Hepatic stellate cell (primary cell): ENCODE results near the gene CDC14B.
"Not testable (repeated sequence)": the region's sequence is repeated elsewhere in the genome, so short reads cannot be mapped to it uniquely, and the experiment has no call there.

Experiments
- DNase-seq: peaks from one replicate; pipeline ENCODE4 v3.0.0; 2011; ENCODE audit warnings: low spot score

Gene CDC14B

GRCh38 chr9:96550659-96551058 is 69.0 kb downstream of the CDC14B start:
- no peak for DNase-seq

DNA sequence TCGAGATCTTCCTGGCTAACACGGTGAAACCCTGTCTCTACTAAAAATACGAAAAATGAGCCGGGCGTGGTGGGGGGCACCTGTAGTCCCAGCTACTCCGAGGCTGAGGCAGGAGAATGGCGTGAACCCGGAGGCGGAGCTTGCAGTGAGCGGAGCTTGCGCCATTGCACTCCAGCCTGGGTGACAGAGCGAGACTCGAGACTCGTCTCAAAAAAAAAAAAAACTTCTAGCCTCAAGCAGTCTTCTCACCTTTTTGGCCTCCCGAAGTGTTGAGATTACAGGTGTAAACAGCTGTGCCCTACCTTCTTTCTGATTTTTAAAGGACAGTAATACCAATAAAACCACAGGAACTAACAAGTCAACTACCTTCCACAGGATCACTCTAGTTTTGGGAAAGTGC is 76.5 kb downstream of the CDC14B start:
- DNase-seq: not testable (repeated sequence)

- no peak for DNase-seq
These were observed 79.5 kb downstream of the CDC14B start for GRCh38 chr9:96540106-96540505.

DNA sequence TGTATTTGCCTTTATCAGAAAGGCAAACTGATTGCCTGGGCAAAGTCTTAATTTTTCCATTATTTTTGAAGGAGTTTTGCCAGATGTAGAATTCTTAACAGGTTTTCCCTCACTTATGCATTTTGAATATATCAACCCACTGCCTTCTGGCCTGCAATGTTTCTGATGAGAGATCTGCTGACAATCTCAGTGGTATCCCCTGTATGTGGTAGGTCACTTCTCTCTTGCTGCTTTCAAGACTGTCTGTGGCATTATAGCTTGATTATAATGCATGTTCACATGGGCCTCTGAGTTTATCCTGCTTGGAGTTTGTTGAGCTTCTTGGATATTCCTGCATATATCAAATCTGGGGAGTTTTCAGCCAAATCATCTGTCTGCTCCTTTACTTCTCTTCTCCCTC is 87.5 kb downstream of the CDC14B start:
- DNase-seq: no peak

GRCh38 chr9:96524764-96525163 is 94.9 kb downstream of the CDC14B start:
- no peak for DNase-seq

DNA sequence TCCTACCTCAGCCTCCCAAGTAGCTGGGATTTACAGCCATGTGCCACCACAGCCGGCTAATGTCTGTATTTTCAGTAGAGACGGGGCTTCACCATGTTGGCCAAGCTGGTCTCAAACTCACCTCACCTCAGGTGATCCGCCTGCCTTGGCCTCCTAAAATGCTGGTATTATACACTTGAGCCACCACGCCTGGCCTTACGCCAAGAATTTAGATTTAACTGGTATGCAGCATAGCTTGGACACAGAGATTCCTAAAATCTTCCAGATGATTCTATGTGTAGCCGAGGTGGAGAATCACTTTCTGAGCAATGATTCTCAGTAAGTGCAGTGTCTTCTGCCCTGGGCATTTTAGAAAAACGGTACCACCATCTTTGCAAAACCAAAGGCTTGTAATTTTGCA is 95.6 kb downstream of the CDC14B start:
- no peak for DNase-seq

DNA sequence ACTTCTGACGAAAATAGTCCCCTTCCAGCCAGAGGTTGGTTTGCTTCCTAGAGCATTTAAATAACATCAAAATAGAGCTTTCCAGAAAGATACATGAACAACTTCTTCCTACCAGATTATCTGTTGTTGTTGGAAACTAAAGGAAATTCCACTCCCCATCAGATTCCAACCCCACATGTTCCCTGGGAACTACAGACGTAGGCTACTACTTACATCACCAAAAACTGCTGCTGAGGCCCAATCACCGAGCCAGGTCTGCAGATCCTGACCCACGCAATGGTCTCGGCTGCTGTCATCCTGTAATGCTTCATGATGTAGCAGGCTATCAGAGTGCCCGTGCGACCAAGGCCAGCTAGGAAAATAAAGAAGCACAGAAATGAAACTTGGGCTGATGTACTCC is 96.3 kb downstream of the CDC14B start:
- peak; percentile 66 for DNase-seq

GRCh38 chr9:96522366-96522765 is 97.3 kb downstream of the CDC14B start:
- no peak for DNase-seq

DNA sequence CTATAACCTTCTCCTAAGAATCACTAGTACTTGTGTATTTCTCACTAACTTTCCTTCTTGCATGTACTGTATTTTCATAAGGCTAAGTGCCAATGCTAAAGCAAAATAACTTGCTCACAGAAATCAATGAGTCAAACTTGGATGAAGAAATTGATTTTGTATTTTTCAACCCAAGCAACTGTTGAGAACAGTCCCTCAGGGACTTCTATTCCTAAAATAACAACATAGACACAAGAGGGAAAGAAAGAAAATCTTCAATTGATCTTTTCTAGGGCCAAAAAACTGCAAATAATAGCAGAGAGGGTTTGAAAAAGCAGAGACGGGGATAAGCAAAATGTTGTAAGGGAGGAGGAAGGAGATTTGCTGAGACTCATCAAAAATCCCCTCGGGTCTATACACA is 99.9 kb downstream of the CDC14B start:
- DNase-seq: no peak

DNA sequence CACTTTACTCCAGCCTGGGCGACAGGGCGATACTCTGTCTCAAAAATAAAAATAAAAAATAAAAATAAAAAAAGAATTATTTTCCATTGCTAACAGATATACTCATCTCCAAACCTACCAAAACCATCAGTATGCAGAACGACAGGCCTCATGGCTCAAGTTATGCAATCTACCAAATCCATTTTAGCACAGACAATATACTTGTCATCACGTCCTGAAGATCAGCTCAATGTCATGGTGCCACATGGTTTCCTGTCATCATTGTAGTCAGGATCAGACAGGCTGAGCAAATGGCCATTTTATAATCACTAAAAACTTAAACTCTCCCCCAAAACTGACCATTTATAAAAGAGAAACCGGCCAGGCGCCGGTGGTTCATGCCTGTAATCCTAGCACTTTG is 100.5 kb downstream of the CDC14B start:
- DNase-seq: no peak

GRCh38 chr9:96515621-96516470 is 103.8 kb downstream of the CDC14B start:
- DNase-seq: no peak

DNA sequence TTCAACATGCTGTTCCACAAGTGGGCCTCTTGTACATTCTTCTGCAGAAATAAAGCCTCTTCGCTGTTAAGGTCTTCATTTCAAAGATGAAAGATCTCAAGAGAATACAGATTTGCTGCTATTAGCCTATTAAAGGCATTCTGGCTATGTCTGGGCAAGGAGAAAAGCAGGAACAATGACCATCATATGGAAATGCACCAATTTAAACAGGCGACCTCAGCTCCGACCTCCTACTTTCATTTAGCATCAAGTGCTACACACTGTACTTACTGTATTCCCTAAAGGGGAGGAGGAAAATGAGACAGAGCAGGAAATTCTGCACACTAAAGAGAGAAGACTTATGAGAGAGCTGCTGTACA is 104.9 kb downstream of the CDC14B start:
- DNase-seq: no peak

DNA sequence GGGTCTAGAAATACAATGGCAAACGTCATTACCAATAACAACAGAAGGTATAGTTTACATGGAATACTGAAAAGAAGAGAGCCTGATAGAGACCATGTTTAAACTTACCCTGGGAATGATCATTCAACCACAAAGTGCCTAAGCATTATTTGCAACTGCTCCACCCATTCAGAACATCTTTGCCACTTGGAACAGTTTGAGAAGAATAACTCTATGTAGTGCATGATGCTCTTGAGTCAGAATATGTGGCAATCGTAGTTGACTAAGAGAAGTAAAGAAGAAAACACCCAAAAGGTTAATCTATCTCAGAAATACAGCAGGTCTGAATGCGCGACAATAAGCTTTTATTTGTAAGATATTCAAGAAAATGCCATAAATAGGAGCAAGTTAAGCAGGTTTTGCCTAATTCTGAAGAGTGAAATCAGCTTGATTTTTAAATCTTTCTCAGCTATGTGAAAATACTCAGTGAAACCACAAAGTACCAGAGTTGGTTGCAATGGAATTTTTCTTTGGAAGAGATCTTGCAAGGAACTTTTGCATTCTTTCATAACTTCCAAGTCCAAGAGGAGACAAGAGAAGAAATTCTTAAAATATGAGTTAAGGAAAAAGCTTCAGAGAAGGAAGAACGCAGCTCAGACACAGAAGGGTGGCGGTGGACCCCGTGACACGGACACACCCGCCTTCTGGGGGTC is 105.4 kb downstream of the CDC14B start:
- DNase-seq: peak; percentile 71

GRCh38 chr9:96513622-96514021 is 106.0 kb downstream of the CDC14B start:
- peak; percentile 34 for DNase-seq

DNA sequence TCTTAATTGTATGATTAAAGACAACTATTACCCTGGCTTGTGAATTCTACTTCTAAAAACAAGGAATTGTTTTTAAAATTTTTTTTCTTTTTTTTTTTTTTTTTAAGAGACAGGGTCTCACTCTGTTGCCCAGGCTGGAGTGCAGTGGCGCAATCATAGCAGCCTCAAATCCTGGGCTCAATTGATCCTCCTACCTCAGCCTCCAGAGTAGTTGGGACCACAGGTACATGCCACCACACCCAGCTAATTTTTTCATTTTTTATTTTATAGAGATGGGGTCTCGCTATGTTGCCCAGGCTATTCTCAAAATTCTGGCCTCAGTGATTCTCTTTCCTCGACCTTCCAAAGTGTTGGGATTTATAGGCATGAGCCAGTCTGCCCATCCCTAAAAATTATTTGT is 107.4 kb downstream of the CDC14B start:
- DNase-seq: no peak

DNA sequence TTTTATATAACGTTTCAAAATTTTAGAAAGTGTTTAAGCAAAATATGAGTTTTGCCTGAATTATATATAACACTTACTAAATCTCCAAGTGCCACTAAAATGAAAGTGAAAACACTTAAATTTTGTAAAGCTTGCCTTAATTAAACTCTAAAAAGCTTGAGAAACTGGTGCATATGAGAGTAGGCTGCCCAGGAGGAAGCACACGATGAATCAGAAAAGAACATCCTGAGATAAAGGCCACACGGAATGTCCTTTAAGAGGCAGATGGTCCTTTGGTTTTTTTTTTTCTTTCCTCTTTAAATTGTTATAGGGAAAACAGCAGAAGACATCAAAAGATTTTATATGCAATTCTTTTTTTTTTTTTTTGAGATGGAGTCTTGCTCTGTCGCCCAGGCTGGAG is 109.4 kb downstream of the CDC14B start:
- no peak for DNase-seq

DNA sequence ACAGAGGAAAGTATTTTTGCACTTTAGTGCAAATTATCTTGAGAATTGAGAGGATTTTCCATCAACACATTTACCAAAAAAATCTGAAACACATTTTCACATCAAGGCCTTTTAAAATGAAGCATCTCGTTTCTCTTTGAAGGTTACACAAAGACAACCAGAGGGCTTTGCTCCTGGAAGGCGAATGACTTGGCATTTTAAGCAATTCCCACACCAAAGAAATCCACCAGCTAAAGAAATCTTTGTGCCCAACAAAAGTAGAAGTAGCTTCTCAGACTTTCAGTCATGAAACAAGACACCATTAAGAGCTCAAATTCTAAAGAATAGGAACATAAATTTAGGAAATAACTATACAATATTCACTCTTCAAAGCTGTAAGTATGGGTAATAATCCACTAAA is 109.8 kb downstream of the CDC14B start:
- DNase-seq: no peak

DNA sequence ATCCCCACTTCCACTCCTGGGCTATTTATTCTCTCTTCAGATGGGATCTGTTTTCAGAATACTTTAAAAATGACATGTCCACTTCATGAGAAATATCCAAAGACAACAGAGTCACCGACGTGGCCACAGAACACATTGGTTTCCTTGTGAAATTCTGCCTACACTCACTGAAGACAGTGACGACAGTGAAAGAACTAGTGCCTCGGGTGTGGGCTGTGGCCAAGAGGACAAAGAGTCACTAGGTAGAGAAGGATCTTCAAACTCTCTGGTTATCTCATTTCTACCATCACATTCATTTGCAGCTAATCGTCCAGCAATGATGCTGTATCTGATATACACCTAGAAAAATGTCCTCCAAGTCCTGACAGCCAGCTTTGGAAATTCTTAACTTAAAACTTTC is 110.6 kb downstream of the CDC14B start:
- no peak for DNase-seq

DNA sequence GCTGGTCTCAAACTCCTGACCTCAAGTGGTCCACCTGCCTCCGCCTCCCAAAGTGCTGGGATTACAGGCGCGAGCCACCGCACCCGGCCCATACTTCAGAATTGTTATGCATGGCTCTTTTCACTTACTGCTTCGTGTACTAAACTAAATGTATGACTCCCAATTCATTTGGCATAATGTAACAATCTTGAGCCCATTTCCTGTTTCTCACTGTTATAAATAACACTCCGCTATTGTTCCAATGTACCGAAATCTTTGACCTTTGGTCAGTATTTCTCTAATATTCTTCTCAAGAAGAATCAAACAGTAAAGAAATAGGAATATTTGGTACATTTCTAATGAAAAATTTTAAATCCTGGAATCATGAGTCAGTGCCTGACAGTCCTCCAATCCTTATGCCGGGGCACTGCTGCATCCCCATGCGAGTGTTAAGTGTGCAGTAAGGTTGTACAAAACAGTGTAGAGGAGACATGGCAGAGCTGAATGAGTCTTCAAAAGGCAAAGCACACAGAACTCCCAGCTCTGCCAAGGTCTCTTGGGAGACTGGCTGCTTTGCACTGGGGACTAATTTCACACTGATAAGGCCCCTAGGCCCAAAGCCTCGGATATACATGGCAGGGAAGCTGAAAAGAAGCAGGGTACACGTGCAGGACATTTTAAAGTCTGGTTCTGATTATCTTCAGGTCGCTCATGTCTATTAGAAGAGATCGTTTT is 111.3 kb downstream of the CDC14B start:
- no peak for DNase-seq

- DNase-seq: no peak
These were observed 114.2 kb downstream of the CDC14B start for GRCh38 chr9:96505316-96505991.

DNA sequence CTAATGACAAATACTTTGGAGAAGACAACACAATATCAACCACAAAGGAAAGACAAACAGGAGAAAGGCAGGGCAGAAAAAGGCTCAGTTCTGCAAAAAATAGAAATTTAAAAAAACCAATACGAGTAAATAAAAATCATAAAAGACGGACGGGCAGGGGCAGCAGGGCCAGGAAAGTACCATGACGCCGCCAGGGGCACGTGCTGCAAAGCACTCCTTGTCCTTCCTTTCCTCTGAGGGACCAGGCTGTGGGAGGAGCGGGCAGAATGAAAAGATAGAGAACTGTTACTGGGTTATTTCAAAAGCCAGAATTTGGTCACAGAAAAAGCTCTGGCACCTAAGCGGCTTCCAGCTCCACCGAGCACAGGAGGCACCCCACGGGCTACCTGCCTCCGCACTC is 115.7 kb downstream of the CDC14B start:
- DNase-seq: no peak

GRCh38 chr9:96503374-96503748 is 116.3 kb downstream of the CDC14B start:
- not testable (repeated sequence) for DNase-seq
